Mammary epithelial cell (primary cell): ENCODE data around the gene RFX8.

ENCODE experiments used
- EZH2 ChIP-seq: IDR thresholded peaks from 2 replicates; pipeline ENCODE4 v1.6.1; 2012; ENCODE audit warnings: low read length, inconsistent platforms, borderline replicate concordance
- TF ChIP-seq, protein P1 (sequence below), 2 donors: IDR thresholded peaks in 1 of 2; conservative IDR thresholded peaks in 1 of 2; 2 replicates each; pipeline ENCODE4 v1.5.1; 2011 to 2012; ENCODE audit warnings: inconsistent platforms in 2 of 2, low read length in 2 of 2, mild to moderate bottlenecking in 2 of 2, control low read depth in 1 of 2, low read depth in 1 of 2; ENCODE audit not compliant: insufficient read depth in 1 of 2; ENCODE audit errors: extremely low read depth in 1 of 2

DNA sequence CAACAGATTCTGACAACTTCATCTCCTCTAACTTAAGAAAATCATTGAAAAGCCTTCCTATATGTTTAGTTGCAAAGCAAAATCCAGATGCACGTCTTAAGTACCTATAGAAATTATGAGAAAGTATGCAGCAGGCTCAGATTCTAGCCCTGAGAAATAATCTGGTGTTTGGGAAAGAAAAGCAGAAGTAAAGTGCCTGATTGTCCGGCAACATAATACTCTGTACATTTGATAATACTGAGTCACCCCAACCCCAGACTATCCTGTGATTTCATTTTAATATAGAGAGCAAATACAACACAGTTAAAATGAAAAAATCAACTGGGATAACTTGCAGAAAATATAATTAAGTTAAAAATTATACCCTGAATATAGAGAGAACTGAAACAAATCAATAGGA, 13.5 kb downstream of the RFX8 start:
- TF ChIP-seq, protein P1, sequence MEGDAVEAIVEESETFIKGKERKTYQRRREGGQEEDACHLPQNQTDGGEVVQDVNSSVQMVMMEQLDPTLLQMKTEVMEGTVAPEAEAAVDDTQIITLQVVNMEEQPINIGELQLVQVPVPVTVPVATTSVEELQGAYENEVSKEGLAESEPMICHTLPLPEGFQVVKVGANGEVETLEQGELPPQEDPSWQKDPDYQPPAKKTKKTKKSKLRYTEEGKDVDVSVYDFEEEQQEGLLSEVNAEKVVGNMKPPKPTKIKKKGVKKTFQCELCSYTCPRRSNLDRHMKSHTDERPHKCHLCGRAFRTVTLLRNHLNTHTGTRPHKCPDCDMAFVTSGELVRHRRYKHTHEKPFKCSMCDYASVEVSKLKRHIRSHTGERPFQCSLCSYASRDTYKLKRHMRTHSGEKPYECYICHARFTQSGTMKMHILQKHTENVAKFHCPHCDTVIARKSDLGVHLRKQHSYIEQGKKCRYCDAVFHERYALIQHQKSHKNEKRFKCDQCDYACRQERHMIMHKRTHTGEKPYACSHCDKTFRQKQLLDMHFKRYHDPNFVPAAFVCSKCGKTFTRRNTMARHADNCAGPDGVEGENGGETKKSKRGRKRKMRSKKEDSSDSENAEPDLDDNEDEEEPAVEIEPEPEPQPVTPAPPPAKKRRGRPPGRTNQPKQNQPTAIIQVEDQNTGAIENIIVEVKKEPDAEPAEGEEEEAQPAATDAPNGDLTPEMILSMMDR (conservative IDR thresholded peaks at IDR 0.05 in 1 of 2, IDR thresholded peaks at IDR 0.05 in 1 of 2; ENCODE audit: extremely low read depth in 1 of 2, insufficient read depth in 1 of 2, low read depth in 1 of 2, low read length in 2 of 2): no peak
- TF ChIP-seq EZH2: no peak
